Ishikawa (cell line): Measurements from ENCODE around the gene SCML2.

Experiments used
- CEBPB ChIP-seq: IDR thresholded peaks from 2 replicates; pipeline ENCODE4 v1.6.1; 2012
- CREB1 ChIP-seq: IDR thresholded peaks from 2 replicates; pipeline ENCODE4 v1.6.1; 2012; ENCODE audit warnings: low read depth
- EGR1 ChIP-seq: IDR thresholded peaks from 2 replicates; pipeline ENCODE4 v1.6.1; 2012
- EP300 ChIP-seq: IDR thresholded peaks from 2 replicates; pipeline ENCODE4 v1.6.1; 2012; ENCODE audit warnings: borderline replicate concordance
- FOXM1 ChIP-seq: IDR thresholded peaks from 2 replicates; pipeline ENCODE4 v1.6.1; 2012; ENCODE audit warnings: low read depth, borderline replicate concordance
- MAX ChIP-seq: IDR thresholded peaks from 2 replicates; pipeline ENCODE4 v1.6.1; 2012
- NFIC ChIP-seq: IDR thresholded peaks from 2 replicates; pipeline ENCODE4 v1.6.1; 2012
- RAD21 ChIP-seq: IDR thresholded peaks from 2 replicates; pipeline ENCODE4 v1.6.1; 2012; ENCODE audit warnings: low read depth
- REST ChIP-seq: IDR thresholded peaks from 2 replicates; pipeline ENCODE4 v1.6.1; 2012; ENCODE audit warnings: low read depth, mild to moderate bottlenecking
- TAF1 ChIP-seq: IDR thresholded peaks from 2 replicates; pipeline ENCODE4 v1.6.1; 2012; ENCODE audit warnings: low read depth, mild to moderate bottlenecking
- TCF12 ChIP-seq: IDR thresholded peaks from 2 replicates; pipeline ENCODE4 v1.6.1; 2012; ENCODE audit warnings: low read depth
- TEAD4 ChIP-seq: IDR thresholded peaks from 2 replicates; pipeline ENCODE4 v1.6.1; 2012
- YY1 ChIP-seq: IDR thresholded peaks from 2 replicates; pipeline ENCODE4 v1.6.1; 2012; ENCODE audit warnings: low read depth
- ZBTB7A ChIP-seq: IDR thresholded peaks from 2 replicates; pipeline ENCODE4 v1.6.1; 2012; ENCODE audit warnings: low read depth
- TF ChIP-seq, protein P1 (sequence below): IDR thresholded peaks from 2 replicates; pipeline ENCODE4 v1.6.1; 2012

The SCML2 gene

GRCh38 chrX:18252644-18253359 is 101.7 kb downstream of the SCML2 start:
- TF ChIP-seq RAD21 (no peak), REST (no peak), CEBPB (no peak), YY1 (no peak), TCF12 (no peak), TEAD4 (no peak), FOXM1 (no peak), CREB1 (no peak), EGR1 (no peak), TAF1 (no peak)
- TF ChIP-seq, protein P1, sequence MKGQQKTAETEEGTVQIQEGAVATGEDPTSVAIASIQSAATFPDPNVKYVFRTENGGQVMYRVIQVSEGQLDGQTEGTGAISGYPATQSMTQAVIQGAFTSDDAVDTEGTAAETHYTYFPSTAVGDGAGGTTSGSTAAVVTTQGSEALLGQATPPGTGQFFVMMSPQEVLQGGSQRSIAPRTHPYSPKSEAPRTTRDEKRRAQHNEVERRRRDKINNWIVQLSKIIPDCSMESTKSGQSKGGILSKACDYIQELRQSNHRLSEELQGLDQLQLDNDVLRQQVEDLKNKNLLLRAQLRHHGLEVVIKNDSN = no peak

GRCh38 chrX:18228069-18228468 is 126.4 kb downstream of the SCML2 start:
- TF ChIP-seq TCF12 = no peak

GRCh38 chrX:18227458-18227857 is 127.0 kb downstream of the SCML2 start:
- no peak for TF ChIP-seq CREB1
- TF ChIP-seq FOXM1 = no peak
- TF ChIP-seq YY1 = no peak
- TF ChIP-seq RAD21 = no peak
- no peak for TF ChIP-seq REST
- TF ChIP-seq CEBPB = no peak
- no peak for TF ChIP-seq TAF1
- no peak for TF ChIP-seq MAX
- TF ChIP-seq TEAD4 = no peak
- TF ChIP-seq EGR1 = no peak
- TF ChIP-seq NFIC = no peak
- TF ChIP-seq EP300 = no peak
- TF ChIP-seq TCF12 = no peak
- TF ChIP-seq, protein P1 = no peak
- no peak for TF ChIP-seq ZBTB7A

DNA sequence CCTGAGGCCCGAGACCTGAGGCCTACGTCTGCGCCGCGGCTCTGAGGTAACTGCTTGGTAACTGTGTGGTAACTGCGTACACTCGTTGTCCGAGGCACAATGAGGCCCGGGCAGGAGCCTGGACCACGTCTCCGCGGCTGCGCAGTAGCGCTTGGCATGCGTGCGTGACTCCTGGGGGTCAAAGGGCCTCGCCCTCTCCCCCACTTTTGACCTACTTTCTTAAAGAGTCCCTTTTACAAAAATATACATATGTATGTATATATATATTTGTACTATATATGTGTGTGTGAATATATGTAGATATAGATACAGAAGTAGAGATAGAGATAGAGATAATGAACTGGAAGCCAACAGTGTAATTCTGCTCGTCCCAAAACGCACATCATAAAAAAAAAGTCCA is 133.7 kb downstream of the SCML2 start, which contains the start of gene BEND2:
TSS of gene BEND2 (minus strand) at position 101 of the 400 bp plus-strand sequence. CDS start 136 bp downstream, outside the sequence.
- TF ChIP-seq NFIC (no peak), TCF12 (no peak), FOXM1 (no peak), CEBPB (no peak), TEAD4 (no peak), EP300 (no peak), REST (no peak), CREB1 (no peak), MAX (no peak), YY1 (no peak), RAD21 (no peak)
- TF ChIP-seq, protein P1 = no peak

- peak; percentile 22; the same call in 1 of the 2 replicates for TF ChIP-seq RAD21
- TF ChIP-seq, protein P1 = no peak
- no peak for TF ChIP-seq TAF1
- TF ChIP-seq CEBPB = no peak
- no peak for TF ChIP-seq FOXM1
These were observed 144.0 kb downstream of the SCML2 start for GRCh38 chrX:18210470-18210869.
